ENCODE results near the gene MICOS13.

Gene MICOS13

GRCh38 chr19:5655412-5655811 lies 24.9 kb downstream of the MICOS13 start:
- no peak overlapping the region for H3K18ac ChIP-seq (ENCODE audit: low read length)
- H3K4me2 ChIP-seq (ENCODE audit: insufficient read depth, low read length, poor library complexity, severe bottlenecking): no peak overlapping the region
- no peak overlapping the region for H2BK15ac ChIP-seq (ENCODE audit: low read length)
- no peak for DNase-seq (ENCODE audit: low spot score)
- no peak overlapping the region for H3K14ac ChIP-seq (ENCODE audit: low read length)
- H2BK12ac ChIP-seq (ENCODE audit: low read length): no peak overlapping the region
- H2BK5ac ChIP-seq (ENCODE audit: low read length): no peak overlapping the region
- H3K4me3 ChIP-seq (ENCODE audit: low read length in 2 of 2): no peak overlapping the region
- no peak overlapping the region for H3K9ac ChIP-seq (ENCODE audit: low read depth, low read length, poor library complexity)
- no peak overlapping the region for H2AK5ac ChIP-seq (ENCODE audit: low read depth, low read length)
- H4K8ac ChIP-seq (ENCODE audit: low read depth, low read length): no peak overlapping the region
- no peak overlapping the region for H3K23ac ChIP-seq (ENCODE audit: low read depth, low read length, poor library complexity)
- H3K4me1 ChIP-seq (ENCODE audit: control insufficient read depth in 2 of 2, insufficient read depth in 1 of 2, low read depth in 1 of 2, low read length in 2 of 2): no peaks in the 10 kb centered on the region
- no peak overlapping the region for H2AFZ ChIP-seq (ENCODE audit: low read length)
- H3K27me3 ChIP-seq (ENCODE audit: control insufficient read depth in 3 of 3, insufficient read depth in 3 of 3, low read depth in 1 of 3, low read length in 3 of 3): no peaks in the 10 kb centered on the region
- no peaks in the 10 kb centered on the region for H3K9me3 ChIP-seq (replicated peaks in 1 of 2; ENCODE audit: control insufficient read depth in 2 of 2, insufficient read depth in 1 of 2, low read depth in 1 of 2, low read length in 2 of 2)
- no peak overlapping the region for H4K91ac ChIP-seq (ENCODE audit: low read depth, low read length, poor library complexity)
- no CpG with 5 or more reads among the region's 5 CpGs for WGBS, 2 donors (ENCODE audit: extremely low coverage in 2 of 2, insufficient read length in 2 of 2, insufficient replicate concordance in 1 of 2)
- no peak overlapping the region for H3K4ac ChIP-seq (ENCODE audit: low read length)
- peaks cover 57 to 95% of the 10 kb centered on the region in 2 donors for H3K36me3 ChIP-seq (replicated peaks in 1 of 2; ENCODE audit: control insufficient read depth in 2 of 2, insufficient read depth in 2 of 2, low read length in 2 of 2)
- peaks cover 7% of the 10 kb centered on the region for H3K79me1 ChIP-seq (ENCODE audit: low read depth, low read length)
- H2BK120ac ChIP-seq (ENCODE audit: low read depth, low read length): no peak overlapping the region
- no peak overlapping the region for H3K27ac ChIP-seq (replicated peaks; ENCODE audit: low read length)

- H2BK5ac ChIP-seq (ENCODE audit: low read length): no peak overlapping the region
- H2BK120ac ChIP-seq (ENCODE audit: low read depth, low read length): no peak overlapping the region
- H3K4me2 ChIP-seq (ENCODE audit: insufficient read depth, low read length, poor library complexity, severe bottlenecking): no peak overlapping the region
- no CpG with 5 or more reads among the region's 5 CpGs for WGBS, 2 donors (ENCODE audit: extremely low coverage in 2 of 2, insufficient read length in 2 of 2, insufficient replicate concordance in 1 of 2)
- no peaks in the 10 kb centered on the region for H3K4me1 ChIP-seq (ENCODE audit: control insufficient read depth in 2 of 2, insufficient read depth in 1 of 2, low read depth in 1 of 2, low read length in 2 of 2)
- H3K4ac ChIP-seq (ENCODE audit: low read length): no peak overlapping the region
- H3K4me3 ChIP-seq (ENCODE audit: low read length in 2 of 2): no peak overlapping the region
- no peak overlapping the region for H2AFZ ChIP-seq (ENCODE audit: low read length)
- H4K8ac ChIP-seq (ENCODE audit: low read depth, low read length): no peak overlapping the region
- no peak overlapping the region for H2BK12ac ChIP-seq (ENCODE audit: low read length)
- no peak overlapping the region for H3K18ac ChIP-seq (ENCODE audit: low read length)
- no peak for DNase-seq (ENCODE audit: low spot score)
- H3K36me3 ChIP-seq (replicated peaks in 1 of 2; ENCODE audit: control insufficient read depth in 2 of 2, insufficient read depth in 2 of 2, low read length in 2 of 2): peaks cover 59 to 95% of the 10 kb centered on the region in 2 donors
- H2AK5ac ChIP-seq (ENCODE audit: low read depth, low read length): no peak overlapping the region
- H3K14ac ChIP-seq (ENCODE audit: low read length): no peak overlapping the region
- no peaks in the 10 kb centered on the region for H3K27me3 ChIP-seq (ENCODE audit: control insufficient read depth in 3 of 3, insufficient read depth in 3 of 3, low read depth in 1 of 3, low read length in 3 of 3)
- H2BK15ac ChIP-seq (ENCODE audit: low read length): no peak overlapping the region
- H3K27ac ChIP-seq (replicated peaks; ENCODE audit: low read length): no peak overlapping the region
- no peak overlapping the region for H4K91ac ChIP-seq (ENCODE audit: low read depth, low read length, poor library complexity)
- no peak overlapping the region for H3K23ac ChIP-seq (ENCODE audit: low read depth, low read length, poor library complexity)
- H3K9ac ChIP-seq (ENCODE audit: low read depth, low read length, poor library complexity): no peak overlapping the region
- H3K9me3 ChIP-seq (replicated peaks in 1 of 2; ENCODE audit: control insufficient read depth in 2 of 2, insufficient read depth in 1 of 2, low read depth in 1 of 2, low read length in 2 of 2): no peaks in the 10 kb centered on the region
- H3K79me1 ChIP-seq (ENCODE audit: low read depth, low read length): peaks cover 7% of the 10 kb centered on the region
Observed at GRCh38 chr19:5654931-5655330, 25.4 kb downstream of the MICOS13 start.

- no peaks in the 10 kb centered on the region for H3K27me3 ChIP-seq (ENCODE audit: control insufficient read depth in 3 of 3, insufficient read depth in 3 of 3, low read depth in 1 of 3, low read length in 3 of 3)
- no peak overlapping the region for H3K4me3 ChIP-seq (ENCODE audit: low read length in 2 of 2)
- H4K91ac ChIP-seq (ENCODE audit: low read depth, low read length, poor library complexity): no peak overlapping the region
- no peak overlapping the region for H3K23ac ChIP-seq (ENCODE audit: low read depth, low read length, poor library complexity)
- H2BK120ac ChIP-seq (ENCODE audit: low read depth, low read length): no peak overlapping the region
- H3K79me1 ChIP-seq (ENCODE audit: low read depth, low read length): peaks cover 7% of the 10 kb centered on the region
- H3K9ac ChIP-seq (ENCODE audit: low read depth, low read length, poor library complexity): no peak overlapping the region
- H2BK5ac ChIP-seq (ENCODE audit: low read length): no peak overlapping the region
- H2AK5ac ChIP-seq (ENCODE audit: low read depth, low read length): no peak overlapping the region
- no peak overlapping the region for H3K4ac ChIP-seq (ENCODE audit: low read length)
- H4K8ac ChIP-seq (ENCODE audit: low read depth, low read length): no peak overlapping the region
- H3K18ac ChIP-seq (ENCODE audit: low read length): no peak overlapping the region
- H3K4me1 ChIP-seq (ENCODE audit: control insufficient read depth in 2 of 2, insufficient read depth in 1 of 2, low read depth in 1 of 2, low read length in 2 of 2): no peaks in the 10 kb centered on the region
- DNase-seq (ENCODE audit: low spot score): no peak
- H3K4me2 ChIP-seq (ENCODE audit: insufficient read depth, low read length, poor library complexity, severe bottlenecking): no peak overlapping the region
- H2BK12ac ChIP-seq (ENCODE audit: low read length): no peak overlapping the region
- no CpG with 5 or more reads among the region's 10 CpGs for WGBS, 2 donors (ENCODE audit: extremely low coverage in 2 of 2, insufficient read length in 2 of 2, insufficient replicate concordance in 1 of 2)
- no peak overlapping the region for H2BK15ac ChIP-seq (ENCODE audit: low read length)
- H3K36me3 ChIP-seq (replicated peaks in 1 of 2; ENCODE audit: control insufficient read depth in 2 of 2, insufficient read depth in 2 of 2, low read length in 2 of 2): peaks cover 55 to 92% of the 10 kb centered on the region in 2 donors
- no peak overlapping the region for H3K27ac ChIP-seq (replicated peaks; ENCODE audit: low read length)
- H2AFZ ChIP-seq (ENCODE audit: low read length): no peak overlapping the region
- H3K9me3 ChIP-seq (replicated peaks in 1 of 2; ENCODE audit: control insufficient read depth in 2 of 2, insufficient read depth in 1 of 2, low read depth in 1 of 2, low read length in 2 of 2): no peaks in the 10 kb centered on the region
- H3K14ac ChIP-seq (ENCODE audit: low read length): no peak overlapping the region
Observed at GRCh38 chr19:5652261-5652660, 28.1 kb downstream of the MICOS13 start.

- Histone ChIP-seq H3K18ac (ENCODE audit: low read length) (no peak overlapping the region), H2BK12ac (ENCODE audit: low read length) (no peak overlapping the region), H3K27ac (replicated peaks; ENCODE audit: low read length) (no peak overlapping the region), H3K4me3 (ENCODE audit: low read length in 2 of 2) (no peak overlapping the region), H2BK15ac (ENCODE audit: low read length) (no peak overlapping the region), H3K9me3 (replicated peaks in 1 of 2; ENCODE audit: control insufficient read depth in 2 of 2, insufficient read depth in 1 of 2, low read depth in 1 of 2, low read length in 2 of 2) (no peaks in the 10 kb centered on the region), H2BK120ac (ENCODE audit: low read depth, low read length) (no peak overlapping the region), H3K14ac (ENCODE audit: low read length) (no peak overlapping the region), H3K4ac (ENCODE audit: low read length) (no peak overlapping the region), H4K91ac (ENCODE audit: low read depth, low read length, poor library complexity) (no peak overlapping the region), H3K4me2 (ENCODE audit: insufficient read depth, low read length, poor library complexity, severe bottlenecking) (no peak overlapping the region), H2AFZ (ENCODE audit: low read length) (no peak overlapping the region), H3K4me1 (ENCODE audit: control insufficient read depth in 2 of 2, insufficient read depth in 1 of 2, low read depth in 1 of 2, low read length in 2 of 2) (no peaks in the 10 kb centered on the region), H3K27me3 (ENCODE audit: control insufficient read depth in 3 of 3, insufficient read depth in 3 of 3, low read depth in 1 of 3, low read length in 3 of 3) (no peaks in the 10 kb centered on the region), H4K8ac (ENCODE audit: low read depth, low read length) (no peak overlapping the region), H2BK5ac (ENCODE audit: low read length) (peak overlapping the region; percentile 35), H3K36me3 (replicated peaks in 1 of 2; ENCODE audit: control insufficient read depth in 2 of 2, insufficient read depth in 2 of 2, low read length in 2 of 2) (peaks cover 59 to 92% of the 10 kb centered on the region in 2 donors), H3K79me1 (ENCODE audit: low read depth, low read length) (peaks cover 7% of the 10 kb centered on the region), H3K23ac (ENCODE audit: low read depth, low read length, poor library complexity) (no peak overlapping the region), H2AK5ac (ENCODE audit: low read depth, low read length) (peak overlapping the region; percentile 17), H3K9ac (ENCODE audit: low read depth, low read length, poor library complexity) (no peak overlapping the region)
- no CpG with 5 or more reads among the region's 5 CpGs for WGBS, 2 donors (ENCODE audit: extremely low coverage in 2 of 2, insufficient read length in 2 of 2, insufficient replicate concordance in 1 of 2)
- no peak for DNase-seq (ENCODE audit: low spot score)
Observed at GRCh38 chr19:5651361-5651760, 29.0 kb downstream of the MICOS13 start.

Measured in neuronal stem cell (in vitro differentiated cells).